ENCODE data around the gene PLA2G4B.

Gene PLA2G4B

DNA sequence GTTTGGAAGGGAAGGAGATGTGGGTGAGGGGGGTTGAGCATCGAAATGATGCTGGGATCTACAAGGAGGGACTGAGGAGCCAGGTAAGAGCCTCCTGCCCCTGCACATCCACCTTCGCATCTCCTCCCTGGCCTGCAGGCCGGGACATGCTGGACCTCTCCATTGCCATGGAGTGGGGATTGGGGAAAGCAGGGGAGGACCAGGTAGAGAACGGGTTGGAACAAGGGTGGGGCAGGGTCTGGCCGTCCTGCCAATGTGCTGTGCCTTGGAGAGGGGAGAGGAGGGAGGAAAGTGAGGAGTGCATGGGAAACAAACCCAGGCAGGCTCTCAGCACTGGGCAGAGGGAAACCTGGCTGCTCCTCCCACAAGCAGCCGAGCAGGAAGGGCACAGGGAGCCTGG lies 10.6 kb downstream of the PLA2G4B start:
- no peak for DNase-seq (ENCODE audit: low read depth)

DNA sequence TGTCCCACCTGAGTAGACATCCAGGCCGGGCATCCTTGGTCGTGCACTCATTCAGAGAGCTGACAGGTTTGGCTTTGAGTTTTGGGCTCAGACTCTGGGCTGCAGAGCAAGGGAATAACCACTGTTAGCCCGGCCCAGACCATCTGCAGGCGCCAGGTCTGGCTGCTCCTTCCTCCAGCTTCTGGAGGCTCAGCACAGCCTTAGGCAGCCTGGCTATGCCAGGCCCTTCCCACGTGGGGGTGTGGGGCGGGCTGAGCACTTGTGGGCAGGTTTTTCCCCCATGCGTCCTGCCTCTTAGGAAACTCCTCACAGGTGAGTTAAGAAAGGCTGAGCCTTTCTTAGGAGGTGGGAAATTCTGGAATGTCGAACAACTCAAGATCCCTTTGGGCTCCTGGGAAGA lies 11.2 kb downstream of the PLA2G4B start:
- DNase-seq (ENCODE audit: low read depth), result no peak

DNA sequence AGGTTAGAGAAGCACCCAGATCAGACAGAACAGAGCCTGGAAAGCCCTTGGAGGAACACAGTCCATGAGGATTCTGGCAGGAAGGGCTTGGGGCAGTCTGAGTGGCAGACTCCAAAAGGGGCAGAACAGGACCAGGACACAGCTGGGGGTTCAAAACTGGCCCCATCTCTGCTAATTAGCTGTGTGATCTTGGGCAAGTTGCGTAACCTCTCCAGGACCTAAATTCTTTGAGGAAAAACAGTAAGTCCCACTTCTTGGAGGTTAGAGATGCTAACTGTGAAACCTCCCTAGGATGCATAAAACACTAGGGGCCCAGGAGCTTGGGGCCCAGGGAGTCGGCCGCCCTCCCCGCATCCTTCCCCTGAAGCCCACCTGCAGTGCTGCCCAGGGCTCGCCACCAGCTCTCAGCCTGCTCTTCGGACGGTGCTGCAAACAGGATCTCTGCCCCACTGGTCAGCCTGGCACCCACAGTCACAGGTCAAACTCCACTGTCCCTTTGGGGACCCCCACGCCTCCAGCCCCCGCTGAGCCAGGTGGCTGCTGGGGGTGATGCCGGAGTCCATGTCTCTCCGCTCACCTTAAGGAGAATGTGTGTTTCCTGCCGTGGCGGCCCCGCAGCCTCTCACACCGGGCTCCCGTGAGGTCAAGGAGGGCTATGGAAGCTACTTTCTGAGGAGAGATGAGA lies 12.0 kb downstream of the PLA2G4B start:
- DNase-seq (ENCODE audit: low read depth), result no peak

DNA sequence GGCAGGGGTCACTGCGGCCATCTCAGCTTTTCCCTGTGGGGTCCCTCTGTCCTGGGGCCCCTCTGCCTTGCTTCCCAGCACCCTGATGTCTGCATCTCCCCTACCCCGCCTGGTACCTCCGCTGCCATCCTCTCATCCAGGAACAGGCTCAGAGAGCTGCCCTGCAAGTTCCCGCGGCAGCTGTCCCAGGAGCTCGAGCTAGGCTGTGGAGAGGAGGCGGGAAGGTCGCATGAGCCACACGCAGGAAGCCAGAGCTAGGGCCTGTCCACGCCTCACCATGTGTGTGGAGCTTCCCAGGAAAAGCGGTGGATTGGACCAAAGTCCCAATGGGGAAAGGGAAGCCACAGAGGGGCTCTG lies 12.5 kb downstream of the PLA2G4B start:
- DNase-seq (ENCODE audit: low read depth), result no peak

DNA sequence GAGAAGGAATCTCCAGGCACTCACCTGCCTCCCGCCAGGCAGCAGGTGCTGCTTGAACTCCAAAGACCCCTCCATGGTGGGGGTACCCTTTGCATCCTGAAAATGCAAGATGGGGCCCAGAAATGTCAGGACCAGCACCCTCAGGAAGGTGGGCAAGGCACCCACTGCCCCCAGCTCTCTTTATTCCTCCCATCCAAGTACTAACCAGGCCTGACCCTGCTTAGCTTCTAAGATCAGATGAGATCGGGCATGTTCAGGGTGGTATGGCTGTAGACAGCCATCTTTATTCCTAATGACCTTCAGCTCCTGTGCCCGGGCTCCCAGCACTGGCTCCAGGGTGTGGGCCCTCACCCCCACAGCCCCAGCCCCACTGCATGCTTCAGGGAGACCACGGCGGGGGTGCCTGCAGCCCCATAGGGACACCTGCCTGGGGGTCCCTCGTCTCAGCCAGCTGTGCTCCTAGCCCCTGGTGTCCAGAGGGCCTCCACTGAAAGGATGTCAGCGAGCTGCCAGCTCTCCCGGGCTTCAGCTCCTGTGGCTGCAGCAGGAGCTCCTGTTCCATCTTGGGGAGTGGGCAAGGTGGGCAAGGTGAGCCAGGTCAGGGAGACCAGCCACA lies 13.2 kb downstream of the PLA2G4B start:
- DNase-seq (ENCODE audit: low read depth), result no peak

DNA sequence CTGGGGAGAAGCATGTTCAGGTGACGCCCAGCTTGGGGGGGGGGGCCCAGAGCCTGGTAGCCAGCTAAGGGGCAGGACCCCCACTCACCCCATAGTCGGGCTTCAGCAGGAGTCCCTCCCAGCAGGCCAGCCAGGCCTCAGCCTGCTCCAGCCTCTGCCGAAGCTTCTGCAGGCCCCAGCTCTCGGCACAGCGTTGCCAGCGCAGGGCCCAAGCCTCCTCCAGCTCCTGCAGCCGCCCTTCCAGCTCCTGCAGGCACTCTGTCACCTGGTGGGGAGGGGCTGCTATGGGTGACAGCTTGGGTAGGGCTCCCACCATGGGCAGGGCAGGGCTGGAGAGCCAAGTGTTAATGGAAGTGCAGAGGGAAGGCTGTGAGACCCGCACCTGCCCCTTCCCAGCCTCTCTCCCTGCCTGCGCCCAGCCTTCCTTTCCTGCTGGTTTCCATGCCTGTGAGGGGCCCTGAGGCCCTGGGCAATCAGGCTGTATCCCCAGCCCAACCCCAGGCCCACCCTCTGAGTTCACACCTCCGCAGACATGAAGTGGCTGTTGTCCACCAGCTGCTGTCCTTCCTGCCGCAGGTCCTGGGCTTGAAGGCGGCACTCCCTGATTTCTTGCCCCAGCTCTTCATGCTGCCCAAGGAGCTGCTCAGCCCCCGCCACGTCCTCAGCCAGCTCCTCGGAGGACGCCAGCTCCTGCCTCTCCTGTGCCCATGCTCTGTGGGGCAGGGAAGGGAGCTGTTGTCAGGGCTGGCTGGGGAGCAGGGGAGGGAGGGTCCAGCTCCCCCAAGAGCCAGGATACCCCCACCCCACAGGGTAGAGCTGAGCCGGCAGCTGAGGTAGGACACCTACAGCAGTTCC lies 14.3 kb downstream of the PLA2G4B start:
- no peak for DNase-seq (ENCODE audit: low read depth)

DNA sequence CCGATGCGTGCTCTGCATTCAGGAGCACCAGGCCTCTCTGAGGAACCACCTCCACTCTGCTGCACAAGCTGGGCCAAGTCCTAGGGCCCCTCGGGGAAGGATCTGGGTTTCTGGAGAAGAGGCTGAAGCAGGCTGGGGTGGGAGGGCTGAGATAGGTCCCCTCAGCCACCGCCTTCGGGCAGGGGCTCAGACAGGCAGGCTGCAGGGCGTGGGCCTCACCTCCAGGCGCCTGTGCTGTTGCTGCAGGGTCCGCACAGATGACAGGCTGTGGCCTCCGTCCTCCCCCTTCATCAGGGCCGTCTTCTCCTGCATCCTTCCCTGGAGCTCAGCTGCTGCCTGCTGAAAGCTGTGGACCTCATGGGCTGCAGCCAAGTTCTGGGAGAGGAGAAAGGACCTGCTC lies 15.2 kb downstream of the PLA2G4B start:
- DNase-seq (ENCODE audit: low read depth), result no peak

DNA sequence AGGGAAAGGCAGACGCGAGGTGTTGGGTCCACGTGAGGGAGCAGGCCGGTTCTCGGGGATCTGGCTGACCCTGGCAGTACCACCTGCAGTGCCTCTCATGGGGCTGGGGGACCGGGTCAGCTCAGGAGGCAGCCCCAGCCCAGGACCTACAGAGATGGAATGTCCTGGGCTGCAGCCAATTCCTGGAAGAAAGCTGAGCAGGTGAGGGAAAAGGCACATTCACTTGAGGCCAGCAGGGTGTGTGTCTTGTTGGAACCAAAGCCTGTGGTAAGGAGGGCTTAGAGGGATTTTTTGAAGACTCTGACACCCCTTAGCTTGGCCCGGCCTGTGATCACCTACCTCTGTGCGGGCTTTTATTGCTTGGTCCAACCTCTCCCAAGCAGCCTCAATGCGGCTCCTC lies 15.8 kb downstream of the PLA2G4B start:
- no peak for DNase-seq (ENCODE audit: low read depth)

DNA sequence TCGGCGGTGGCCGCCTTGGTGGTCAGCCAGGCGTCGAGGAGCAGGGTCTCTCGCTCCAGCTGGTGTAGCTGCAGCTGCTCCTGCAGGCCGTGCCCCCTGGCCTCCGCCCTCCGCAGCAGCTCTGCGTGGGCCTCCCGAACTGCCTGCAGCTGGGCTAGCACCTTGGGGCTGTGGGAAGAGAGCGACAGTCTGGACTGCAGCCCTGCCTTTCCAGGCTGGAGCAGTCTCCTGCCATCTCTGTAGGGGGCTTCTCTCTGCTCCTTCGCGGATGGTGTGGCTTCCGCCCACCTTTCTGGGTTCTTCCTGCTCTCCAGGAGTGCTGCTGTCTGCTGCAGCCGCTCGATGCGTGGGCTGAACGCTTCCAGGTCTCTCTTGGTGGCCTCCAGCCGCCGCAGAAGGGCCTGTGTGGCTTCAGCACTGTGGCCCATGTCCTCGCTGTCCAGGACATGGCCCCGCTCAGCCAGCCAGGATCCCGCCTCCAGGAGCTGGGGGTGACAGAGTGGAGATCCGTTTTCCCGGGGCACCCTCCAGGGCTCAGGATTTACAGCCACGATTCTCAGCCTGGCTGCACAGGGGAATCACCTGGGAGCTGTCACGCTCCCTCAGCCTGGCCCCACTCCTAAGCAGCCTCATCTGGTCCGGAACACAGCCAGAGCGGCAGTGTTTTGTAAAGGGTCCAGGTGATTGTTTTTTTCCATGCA lies 16.8 kb downstream of the PLA2G4B start:
- DNase-seq (ENCODE audit: low read depth), result no peak

DNA sequence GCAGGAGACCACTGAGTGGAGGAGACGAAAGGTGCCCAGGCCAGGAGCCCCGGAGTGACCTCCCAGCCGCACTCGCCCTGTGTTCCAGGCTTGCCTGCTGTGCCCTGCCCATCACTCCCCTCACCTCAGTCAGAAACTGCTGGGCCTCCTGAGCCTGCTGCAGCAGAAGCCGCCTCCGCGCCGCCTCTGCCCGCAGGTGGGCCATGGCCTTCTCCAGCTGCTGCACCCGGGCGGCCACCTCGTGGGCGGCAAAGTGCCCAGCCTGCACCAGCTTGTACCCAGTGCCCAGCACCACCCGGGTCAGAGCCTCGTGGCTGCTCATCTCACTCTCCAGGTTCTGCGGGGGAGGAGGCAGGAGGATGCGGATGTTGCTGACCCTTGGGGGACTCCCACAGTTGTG lies 17.6 kb downstream of the PLA2G4B start:
- no peak for DNase-seq (ENCODE audit: low read depth)

DNA sequence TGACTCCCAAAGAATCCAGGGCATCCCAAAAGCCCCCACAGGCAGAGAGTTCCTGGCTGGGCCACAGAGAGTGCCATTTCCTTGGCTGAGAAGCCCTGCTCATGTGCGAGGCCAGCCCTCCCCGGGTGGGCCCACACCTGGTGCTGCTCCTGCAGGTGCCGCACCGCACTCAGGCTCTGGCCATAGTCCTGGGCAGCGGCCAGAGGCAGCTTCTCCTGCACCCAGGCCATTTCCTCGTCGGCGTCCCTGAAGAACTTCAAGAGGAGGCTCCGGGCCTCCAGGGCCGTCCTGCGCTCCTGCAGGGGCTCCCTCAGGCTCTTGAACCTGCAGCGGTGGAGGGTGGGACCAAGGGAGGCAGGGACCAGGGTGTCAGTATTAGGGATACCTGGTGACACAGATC lies 18.1 kb downstream of the PLA2G4B start:
- no peak for DNase-seq (ENCODE audit: low read depth)

DNA sequence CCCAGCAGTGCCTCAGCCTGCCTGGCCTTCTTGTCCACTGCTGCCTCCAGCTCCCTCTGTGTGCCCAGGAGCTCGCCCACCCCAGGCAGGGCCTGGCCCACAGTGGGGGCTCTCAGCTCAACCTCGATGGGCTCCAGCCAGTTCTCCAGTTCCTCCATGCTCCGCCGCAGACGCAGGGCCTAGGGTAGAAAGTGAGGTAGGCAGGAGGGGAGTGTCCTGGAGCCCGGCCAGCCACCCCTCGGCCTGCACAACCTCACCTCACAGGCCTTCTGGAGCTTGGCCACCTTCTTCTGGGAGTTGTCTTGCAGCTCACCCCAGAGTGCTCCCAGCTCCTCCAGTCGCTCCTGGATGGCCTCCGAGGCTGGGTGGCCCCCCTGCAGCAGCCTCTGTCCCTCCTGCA lies 18.7 kb downstream of the PLA2G4B start:
- no peak for DNase-seq (ENCODE audit: low read depth)

DNA sequence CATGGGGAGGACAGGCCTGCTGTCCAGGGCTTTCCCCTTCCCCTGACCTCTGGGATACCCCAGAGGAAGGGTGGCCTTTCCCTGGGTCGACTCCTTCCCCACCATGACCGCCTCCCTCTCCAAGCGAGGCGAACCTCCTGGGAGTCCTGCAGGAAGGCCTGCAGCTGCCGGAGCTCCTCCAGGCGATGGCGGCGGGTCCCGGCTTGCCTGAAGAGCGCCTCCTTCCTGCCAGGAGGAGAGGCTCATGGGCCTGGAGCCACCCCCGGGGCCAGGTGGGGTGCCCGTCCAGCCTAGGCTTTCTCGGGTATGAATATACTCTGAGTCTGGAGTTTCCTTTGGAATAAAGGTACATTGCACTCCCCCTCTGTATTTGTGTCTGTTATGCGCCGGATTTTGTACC lies 20.1 kb downstream of the PLA2G4B start:
- DNase-seq (ENCODE audit: low read depth), result no peak

DNA sequence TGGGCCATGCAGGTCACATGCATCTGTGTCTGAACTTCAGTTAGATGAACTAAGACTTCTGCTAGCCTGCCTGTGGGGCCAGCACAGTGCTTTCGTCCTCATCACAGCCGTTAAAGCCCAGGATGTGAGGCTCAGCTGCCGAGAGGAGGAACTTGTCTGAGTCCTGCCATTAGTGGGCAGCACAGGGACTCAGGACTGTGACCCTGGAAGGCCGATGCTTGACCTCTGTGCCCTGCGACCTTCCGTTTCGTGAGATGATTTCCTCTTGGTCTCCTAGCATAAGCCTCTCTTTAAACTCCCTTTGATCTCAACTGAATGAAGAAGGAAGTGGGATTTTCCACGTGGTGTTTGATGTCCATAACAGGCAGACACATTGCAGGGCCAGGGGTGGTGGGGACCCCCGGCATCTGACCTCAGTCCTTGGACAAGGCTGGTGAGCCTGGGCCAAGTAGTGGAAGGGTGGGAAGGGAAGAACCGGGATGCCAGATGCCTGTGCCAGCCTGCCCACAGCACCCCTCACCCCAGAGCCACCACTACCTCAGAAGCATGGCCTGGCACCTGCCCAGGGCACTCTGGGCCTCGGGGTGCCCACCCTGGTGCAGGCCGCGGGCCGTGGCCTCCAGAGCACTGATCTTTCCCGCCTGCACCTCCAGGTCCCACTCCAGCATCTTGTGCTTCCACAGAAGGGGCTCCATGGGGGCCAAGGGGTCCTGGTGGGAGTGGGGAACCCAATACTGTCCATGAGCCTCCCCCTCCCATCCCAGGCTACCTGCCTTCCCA lies 21.6 kb downstream of the PLA2G4B start:
- no peak for DNase-seq (ENCODE audit: low read depth)

DNA sequence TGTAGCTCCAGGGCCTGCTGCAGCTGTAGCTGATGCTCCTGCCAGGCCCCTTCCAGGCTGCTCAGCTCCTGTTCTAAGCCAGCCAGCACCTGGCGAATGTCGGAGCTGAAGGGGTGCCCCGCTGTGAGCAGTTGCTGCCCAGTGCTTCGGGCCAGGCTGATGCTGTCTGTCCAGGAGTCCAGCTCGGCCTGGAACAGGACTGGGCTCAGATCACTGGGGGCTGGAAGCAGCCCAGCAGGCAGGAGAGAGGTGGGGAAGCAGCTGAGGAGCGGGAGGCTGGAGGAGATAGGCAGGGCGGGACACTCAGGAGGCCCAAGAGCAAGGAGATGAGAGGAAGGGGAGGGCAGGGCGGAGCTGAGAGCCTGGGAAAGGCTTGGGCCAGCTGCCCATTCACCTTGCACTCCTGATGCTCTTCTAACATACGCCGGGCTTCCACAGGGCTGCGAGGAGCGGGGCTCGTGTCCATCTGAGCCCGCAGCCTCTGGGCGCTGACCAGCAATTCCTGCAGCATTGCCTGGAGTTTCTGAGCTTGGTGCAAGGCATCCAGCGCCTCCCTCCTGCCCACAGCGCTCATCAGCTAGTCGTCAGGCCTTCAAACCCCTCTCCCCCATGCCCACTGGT lies 23.2 kb downstream of the PLA2G4B start:
- DNase-seq (ENCODE audit: low read depth), result no peak

DNA sequence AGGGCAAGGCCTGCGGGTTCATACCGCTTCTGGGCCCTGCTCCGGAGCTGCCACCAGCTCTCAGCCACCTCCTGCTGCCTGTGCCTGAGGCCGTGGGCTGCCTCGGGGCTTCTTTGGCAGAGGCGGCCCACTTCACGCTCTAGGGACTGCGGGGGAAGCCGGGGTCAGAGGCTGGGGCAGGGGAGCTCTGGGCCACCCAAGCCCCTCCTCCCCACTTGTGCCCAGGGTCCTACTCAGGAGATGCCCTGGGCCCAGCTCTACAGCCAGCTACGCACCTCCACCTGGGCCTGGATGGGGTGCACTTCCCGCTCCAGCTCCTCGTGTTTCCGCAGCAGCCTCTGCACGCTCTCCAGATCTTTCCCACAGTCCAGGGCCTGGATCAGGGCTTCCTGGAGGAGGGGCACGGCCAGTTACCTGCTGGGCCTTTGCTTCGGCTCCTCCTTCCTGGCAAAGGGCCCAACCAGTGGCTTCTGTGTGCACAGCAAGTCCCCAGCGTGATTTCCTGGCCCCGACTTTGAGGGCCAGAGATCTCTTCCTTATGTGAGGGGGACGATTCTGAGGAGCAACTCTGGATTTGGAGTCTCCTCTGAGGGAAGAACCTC lies 24.0 kb downstream of the PLA2G4B start:
- no peak for DNase-seq (ENCODE audit: low read depth)

DNA sequence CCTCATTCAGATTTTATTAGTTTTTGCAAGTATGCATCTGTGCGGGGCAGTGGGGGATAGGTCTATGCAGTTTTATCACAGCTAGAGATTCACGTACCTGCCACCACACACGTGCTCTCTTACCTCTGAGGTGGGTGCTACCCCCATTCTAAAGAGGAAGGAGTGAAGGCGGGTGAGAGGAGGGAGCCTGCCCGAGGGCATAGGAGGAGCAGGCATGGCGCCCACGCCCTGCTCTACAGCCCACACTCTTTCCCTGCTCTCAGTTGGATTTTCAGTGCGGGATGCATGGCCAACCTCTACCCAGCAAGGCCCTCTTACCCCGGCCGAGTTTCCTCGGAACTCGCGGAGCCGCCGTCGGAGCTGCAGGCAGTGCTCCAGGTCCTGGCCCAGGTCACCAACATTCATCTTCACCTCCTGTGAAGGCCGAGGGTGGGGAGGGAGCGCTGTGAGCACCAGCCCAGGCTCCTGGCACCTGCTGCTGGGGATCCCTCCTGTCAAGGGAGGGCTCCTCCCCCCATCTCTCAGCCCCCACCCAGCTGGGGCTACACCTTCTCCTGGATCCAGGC lies 26.9 kb downstream of the PLA2G4B start:
- DNase-seq (ENCODE audit: low read depth), result no peak

DNA sequence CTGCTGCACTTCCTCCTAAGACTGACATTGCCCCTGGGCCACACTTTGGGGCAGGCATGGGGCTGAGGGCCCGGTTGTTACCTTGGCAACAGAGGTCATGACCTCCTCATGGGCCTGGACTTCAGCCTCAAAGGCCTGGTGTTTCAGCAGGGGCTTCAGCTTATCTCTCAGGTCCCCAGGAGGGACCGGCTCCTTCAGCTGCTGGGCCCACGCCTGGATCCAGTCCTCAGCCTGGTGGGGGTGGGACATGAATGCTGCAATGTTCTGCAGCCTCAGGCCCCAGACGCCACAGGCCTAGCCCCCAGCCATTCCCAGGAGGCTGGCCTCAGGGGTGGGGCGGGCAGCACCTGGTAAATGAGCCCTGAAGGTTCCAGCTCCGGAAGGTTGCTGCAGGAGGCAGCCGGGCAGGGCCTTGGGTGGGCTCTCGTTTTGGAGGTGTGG lies 27.6 kb downstream of the PLA2G4B start:
- no peak for DNase-seq (ENCODE audit: low read depth)

DNA sequence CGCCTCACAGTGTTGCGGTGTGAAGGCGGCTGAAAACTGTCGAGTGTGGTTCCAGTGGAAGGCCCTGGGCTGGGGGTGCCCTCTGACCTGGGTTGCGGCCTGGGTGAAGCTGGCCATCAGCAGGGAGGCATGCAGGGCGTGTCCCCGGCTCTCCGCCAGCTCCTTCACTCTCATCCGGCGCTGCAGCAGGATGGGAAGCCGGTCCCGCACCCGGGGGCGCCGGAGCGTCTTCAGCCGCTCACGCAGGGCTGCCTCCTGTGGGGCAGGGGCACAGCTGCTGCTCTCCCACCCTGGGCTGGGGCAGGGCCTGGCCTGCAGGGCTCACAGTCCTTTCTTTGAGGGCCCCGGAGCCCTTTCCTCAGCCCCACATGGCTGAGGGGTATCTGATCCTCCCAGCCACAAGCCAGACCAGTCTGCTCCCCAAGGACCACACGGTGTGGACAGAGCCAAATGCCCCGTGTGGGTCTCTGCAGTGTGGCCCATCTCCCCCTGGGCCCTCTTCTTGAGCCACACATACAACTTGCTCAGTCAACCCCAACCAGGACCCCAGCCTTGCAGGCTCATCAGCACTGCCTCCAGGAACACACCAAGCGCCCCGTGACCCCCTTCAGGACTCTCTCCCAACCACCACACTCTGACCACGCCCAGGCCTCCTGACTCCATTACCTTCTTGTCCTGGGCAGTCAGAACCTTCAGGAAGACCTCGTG lies 28.4 kb downstream of the PLA2G4B start:
- no peak for DNase-seq (ENCODE audit: low read depth)

DNA sequence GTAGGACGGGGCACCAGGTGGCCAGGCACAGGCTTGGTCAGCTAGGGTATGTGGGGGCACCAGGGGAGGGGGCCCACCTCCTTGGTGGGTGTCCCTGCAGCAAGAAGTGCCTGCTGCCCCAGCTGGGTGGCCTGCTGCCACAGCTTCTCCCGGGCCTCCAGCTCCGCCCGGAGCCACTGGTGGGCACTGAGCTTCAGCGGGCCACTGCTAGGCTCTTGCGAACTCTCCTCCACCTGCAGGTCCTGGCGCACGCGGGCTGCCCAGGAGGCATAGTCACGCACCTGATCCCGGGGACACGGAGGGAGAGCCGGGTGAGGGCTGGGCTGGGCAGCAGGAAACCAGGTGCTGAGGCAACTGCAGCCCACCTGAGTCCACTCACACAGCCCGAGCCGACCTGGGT lies 29.7 kb downstream of the PLA2G4B start:
- DNase-seq (ENCODE audit: low read depth), result no peak
